ENCODE measurements around the gene PRSS33.

DNA sequence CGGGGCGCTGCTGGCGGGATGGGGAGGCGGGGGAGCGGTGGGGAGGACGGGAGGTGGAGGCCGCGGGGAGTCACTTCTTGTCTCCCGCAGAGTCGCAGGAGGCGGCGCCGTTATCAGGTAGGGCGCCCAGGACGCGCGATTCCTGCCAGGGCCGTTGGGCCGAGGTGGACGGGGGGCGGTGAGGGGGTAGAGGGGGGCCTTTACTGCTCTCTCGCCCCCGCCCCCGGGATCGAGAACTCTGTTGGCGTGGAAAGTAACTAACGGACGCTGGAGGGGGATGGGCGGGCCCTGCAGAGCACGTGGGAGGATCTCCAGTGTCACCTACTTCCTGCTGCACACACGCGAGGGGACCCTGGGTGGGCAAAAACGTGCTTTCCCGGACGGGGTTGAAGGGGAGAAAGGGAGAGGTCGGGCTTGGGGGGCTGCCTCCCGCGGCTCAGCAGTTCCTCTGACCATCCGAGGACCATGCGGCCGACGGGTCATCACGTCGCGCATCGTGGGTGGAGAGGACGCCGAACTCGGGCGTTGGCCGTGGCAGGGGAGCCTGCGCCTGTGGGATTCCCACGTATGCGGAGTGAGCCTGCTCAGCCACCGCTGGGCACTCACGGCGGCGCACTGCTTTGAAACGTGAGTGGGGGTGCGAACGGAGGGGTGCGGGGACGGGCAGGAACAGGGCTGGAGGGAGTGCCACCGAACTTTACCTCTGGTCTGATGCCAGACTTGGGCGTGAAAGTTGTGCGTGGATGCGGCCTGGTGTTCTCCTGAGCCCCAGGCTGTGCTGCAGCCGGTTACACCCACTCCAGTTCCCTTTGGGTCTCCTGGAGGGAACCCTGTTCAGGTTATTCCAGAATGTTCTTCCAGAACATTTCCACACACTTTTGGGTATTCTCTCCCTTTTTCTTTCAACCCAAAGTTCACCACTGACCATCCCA lies 30.2 kb upstream of the PRSS33 start:
- TF ChIP-seq EP300 (IDR thresholded peaks at IDR 0.05; ENCODE audit: low read depth) (no peak), POLR2A (IDR thresholded peaks at IDR 0.05) (no peak)
